Activated naive CD8-positive, alpha-beta T cell treated with anti-CD3 and anti-CD28 coated beads, Interleukin-2, amount 50 U/mL, for 24 hours (primary cell): Measurements from ENCODE around the gene INO80B.

Experiments
- ATAC-seq: fragments of 150-1000 bp; cut with Tn5 transposase; one replicate; pipeline ENCODE4 v1.10.0; 2021
- DNase-seq: peaks from one replicate; pipeline ENCODE4 v3.0.0; 2021
- H3K27ac Mint-ChIP-seq: one replicate; pipeline ENCODE4 v1.8.0; 2021; ENCODE audit warnings: mild to moderate bottlenecking, mixed read lengths
- H3K27me3 Mint-ChIP-seq: one replicate; pipeline ENCODE4 v1.8.0; 2021; ENCODE audit warnings: mixed read lengths
- H3K36me3 Mint-ChIP-seq: one replicate; pipeline ENCODE4 v1.8.0; 2021; ENCODE audit warnings: low read depth, mixed read lengths
- H3K4me1 Mint-ChIP-seq: one replicate; pipeline ENCODE4 v1.8.0; 2021; ENCODE audit warnings: mixed read lengths
- H3K4me3 Mint-ChIP-seq: one replicate; pipeline ENCODE4 v1.8.0; 2021; ENCODE audit warnings: mild to moderate bottlenecking, moderate library complexity, mixed read lengths
- H3K9me3 Mint-ChIP-seq: one replicate; pipeline ENCODE4 v1.8.0; 2021; ENCODE audit warnings: mixed read lengths

INO80B gene

GRCh38 chr2:74504591-74504990, 49.7 kb downstream of the INO80B start:
- DNase-seq (no peak), ATAC-seq (no peak)
- Mint-ChIP-seq H3K4me3 (peak overlapping the region; percentile 2), H3K27me3 (peaks cover 55% of the 10 kb centered on the region), H3K9me3 (no peaks in the 10 kb centered on the region), H3K36me3 (peaks cover 31% of the 10 kb centered on the region), H3K27ac (no peak overlapping the region), H3K4me1 (peaks cover 62% of the 10 kb centered on the region)

- ATAC-seq, result no peak
- Mint-ChIP-seq H3K9me3 (no peaks in the 10 kb centered on the region), H3K36me3 (peaks cover 31% of the 10 kb centered on the region), H3K4me1 (peaks cover 64% of the 10 kb centered on the region), H3K27me3 (peaks cover 52% of the 10 kb centered on the region), H3K4me3 (peak overlapping the region; percentile 3), H3K27ac (no peak overlapping the region)
- no peak for DNase-seq
These were observed 50.8 kb downstream of the INO80B start for GRCh38 chr2:74505448-74506246.

DNA sequence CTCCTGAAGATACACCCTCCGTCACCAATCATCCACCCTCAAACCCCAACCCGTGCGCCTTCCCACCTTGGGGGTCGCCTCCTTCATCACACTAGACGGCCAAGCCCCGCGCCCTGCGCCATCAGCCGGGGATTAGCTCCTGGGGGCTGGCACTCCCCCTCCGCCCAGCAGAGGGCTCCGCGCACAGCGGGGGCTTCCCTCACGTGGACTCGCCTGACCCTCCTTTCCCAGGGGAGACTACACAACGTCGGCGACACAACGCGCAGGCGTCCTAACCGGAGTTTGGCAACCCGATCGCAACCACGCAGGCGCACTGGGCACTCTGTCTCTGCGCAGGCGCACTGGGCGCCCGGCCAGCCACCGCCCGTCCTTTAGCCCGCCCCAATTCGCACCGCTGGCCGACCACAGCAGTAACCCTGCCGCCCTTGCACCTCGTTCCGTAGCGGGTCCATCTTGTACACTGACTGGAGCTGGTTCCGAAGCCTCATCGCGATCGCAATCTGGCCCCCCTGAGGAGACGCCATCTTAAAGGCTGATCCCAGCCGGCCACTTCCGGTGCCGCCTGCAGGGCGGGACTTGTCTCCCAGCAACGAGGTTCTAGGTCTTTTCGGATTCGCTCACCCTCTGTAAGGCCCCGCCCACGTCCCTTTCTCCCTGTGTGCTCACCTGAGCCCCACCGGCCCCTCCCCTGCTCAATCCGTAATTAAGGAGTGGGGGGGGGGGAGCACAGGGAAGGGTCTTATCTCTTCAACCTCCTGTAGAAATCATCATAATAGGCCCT, 52.4 kb downstream of the INO80B start, which contains the start of gene PCGF1:
TSS of gene PCGF1 (minus strand) at position 551 of the 781 bp plus-strand sequence. CDS start at position 524, 27 bp downstream.
- peak; percentile 99 for DNase-seq
- Mint-ChIP-seq H3K36me3 (peaks cover 31% of the 10 kb centered on the region), H3K27me3 (peaks cover 52% of the 10 kb centered on the region), H3K27ac (peak within 1 kb of the TSS; percentile 100), H3K9me3 (no peaks in the 10 kb centered on the region), H3K4me1 (peaks cover 58% of the 10 kb centered on the region), H3K4me3 (peak within 1 kb of the TSS; percentile 99)
- ATAC-seq, result peak; percentile 88
